HepG2 (cell line): ENCODE results near the gene NEDD4. TPM values are rescaled to one million over a fixed set of nuclear protein-coding genes. Genes with fewer than 3 reads are reported as not detected.

Experiments
- ATAC-seq: fragments of 200-7000 bp; cut with Tn5 transposase; 3 replicates; pipeline ENCODE4 v1.9.1; 2020; ENCODE audit warnings: mild to moderate bottlenecking, moderate library complexity
- BruUV-seq: library from RNA; stranded (reverse); fragments of 400-500 nt; replicated peaks from 2 replicates; lab custom pipeline; 2021; lab: Mats Ljungman, UMichigan
- CTCF ChIA-PET: fragments of 300-600 bp; formaldehyde crosslinking; extraction: SDS; loops from one replicate; lab custom pipeline; 2021; ENCODE audit warnings: low total read pairs, inconsistent platforms, low intra/inter-chr PET ratio; lab: Yijun Ruan, JAX
- POLR2A ChIA-PET: fragments of 350-600 bp; sonication (Branson Sonifier 250); formaldehyde crosslinking; loops from one replicate; lab custom pipeline; 2020; ENCODE audit warnings: antibody characterized with exemption, inconsistent platforms; lab: Yijun Ruan, JAX
- DNase-seq: peaks from one replicate; pipeline ENCODE4 v3.0.0-alpha.2; 2015; ENCODE audit warnings: low spot score
- FAIRE-seq: peaks from 3 replicates; lab custom pipeline; 2011; peaks lifted over from hg19 to GRCh38; lab: Jason Lieb, UNC
- H2AFZ ChIP-seq: one replicate; pipeline ENCODE4 v1.6.1; 2011; ENCODE audit warnings: low read length, inconsistent platforms
- H3K27ac ChIP-seq: fragments of 300-600 bp; 3 replicates; pipeline ENCODE4 v1.8.0; 2011; ENCODE audit warnings: mixed run types, mild to moderate bottlenecking, mixed read lengths, low read length, inconsistent platforms; ENCODE audit not compliant: insufficient read depth; ENCODE audit errors: extremely low read length
- H3K27me3 ChIP-seq, 2 experiments: fragments of 200-600 bp in 1 of 2; 2 replicates in 1 of 2; 3 replicates in 1 of 2; pipeline versions ENCODE4 v1.6.0 to v1.8.0; 2011; ENCODE audit warnings: low read length in 2 of 2, mild to moderate bottlenecking in 2 of 2, moderate library complexity in 2 of 2, inconsistent platforms in 1 of 2; ENCODE audit not compliant: insufficient read depth in 2 of 2, control insufficient read depth in 1 of 2
- H3K36me3 ChIP-seq, 2 experiments: fragments of 200-600 bp in 1 of 2; replicated peaks in 1 of 2; 2 replicates in 1 of 2; 3 replicates in 1 of 2; pipeline versions ENCODE4 v1.5.1 to v1.8.0; 2011; ENCODE audit warnings: low read length in 2 of 2, inconsistent platforms in 1 of 2; ENCODE audit not compliant: insufficient read depth in 2 of 2, control insufficient read depth in 1 of 2
- H3K4me1 ChIP-seq: 2 replicates; pipeline ENCODE4 v1.5.1; 2012; ENCODE audit warnings: low read length, inconsistent platforms; ENCODE audit not compliant: insufficient read depth
- H3K4me2 ChIP-seq: 2 replicates; pipeline ENCODE4 v1.6.0; 2011; ENCODE audit warnings: low read depth, low read length, inconsistent platforms
- H3K4me3 ChIP-seq, 3 experiments: fragments of 200-600 bp in 1 of 3; sonication (generic), shearing (Covaris generic) in 1 of 3; replicated peaks in 1 of 3; 2 replicates each; pipeline ENCODE4 v1.5.1; 2011 to 2016; ENCODE audit warnings: low read length in 3 of 3, inconsistent platforms in 2 of 3, low read depth in 2 of 3, mild to moderate bottlenecking in 2 of 3, control low read depth in 1 of 3, mixed read lengths in 1 of 3; ENCODE audit not compliant: insufficient read depth in 1 of 3
- H3K79me2 ChIP-seq: one replicate; pipeline ENCODE4 v1.6.1; 2011; ENCODE audit warnings: low read length, inconsistent platforms; ENCODE audit not compliant: insufficient read depth
- H3K9ac ChIP-seq: 2 replicates; pipeline ENCODE4 v1.6.0; 2011; ENCODE audit warnings: mild to moderate bottlenecking, low read depth, low read length, inconsistent platforms; ENCODE audit not compliant: insufficient read depth
- H3K9me3 ChIP-seq: 2 replicates; pipeline ENCODE4 v1.5.1; 2012; ENCODE audit warnings: mild to moderate bottlenecking, low read length
- H4K20me1 ChIP-seq: 2 replicates; pipeline ENCODE4 v1.6.0; 2011; ENCODE audit warnings: inconsistent platforms, mild to moderate bottlenecking, low read length, moderate library complexity; ENCODE audit not compliant: insufficient read depth
- ARNT2 ChIP-seq: sonication (generic); formaldehyde crosslinking; IDR thresholded peaks from 2 replicates; pipeline ENCODE4 v1.8.0; 2022; ENCODE audit warnings: mild to moderate bottlenecking, low read depth, missing genetic modification reagents, moderate library complexity
- CCDC6 ChIP-seq: sonication (generic); formaldehyde crosslinking; IDR thresholded peaks from 2 replicates; pipeline ENCODE4 v1.8.1; 2022; ENCODE audit warnings: mild to moderate bottlenecking, missing genetic modification reagents, moderate library complexity
- CREM ChIP-seq, 2 experiments: sonication (generic) in 1 of 2; formaldehyde crosslinking in 1 of 2; IDR thresholded peaks; 2 replicates each; pipeline versions ENCODE4 v1.4.0 to v1.6.1; 2016 to 2020; ENCODE audit warnings: antibody characterized with exemption in 1 of 2, mild to moderate bottlenecking in 1 of 2, missing genetic modification reagents in 1 of 2
- FOXJ3 ChIP-seq: sonication (generic); formaldehyde crosslinking; IDR thresholded peaks from 2 replicates; pipeline ENCODE4 v1.4.0; 2020; ENCODE audit warnings: missing genetic modification reagents, mild to moderate bottlenecking, borderline replicate concordance
- HMG20A ChIP-seq: IDR thresholded peaks from 2 replicates; pipeline ENCODE4 v1.6.1; 2016; ENCODE audit warnings: borderline replicate concordance
- JUN ChIP-seq: sonication (generic); formaldehyde crosslinking; IDR thresholded peaks from 2 replicates; pipeline ENCODE4 v1.4.0; 2020; ENCODE audit warnings: mild to moderate bottlenecking, missing genetic modification reagents
- NFE2L2 ChIP-seq: fragments of 150-350 bp; IDR thresholded peaks from 2 replicates; pipeline ENCODE4 v1.6.1; 2014; ENCODE audit warnings: low read length
- PAF1 ChIP-seq: IDR thresholded peaks from 2 replicates; pipeline ENCODE4 v1.6.1; 2016; ENCODE audit warnings: missing genetic modification reagents, missing compliant biosample characterization
- PCBP1 ChIP-seq: fragments of 200-400 bp; formaldehyde crosslinking; IDR thresholded peaks from 2 replicates; pipeline ENCODE4 v1.6.1; 2017; ENCODE audit warnings: mild to moderate bottlenecking, low read depth, low read length, borderline replicate concordance
- SIX1 ChIP-seq: sonication (generic); formaldehyde crosslinking; IDR thresholded peaks from 2 replicates; pipeline ENCODE4 v1.4.0; 2020; ENCODE audit warnings: missing genetic modification reagents, borderline replicate concordance
- ZNF577 ChIP-seq: sonication (generic); formaldehyde crosslinking; IDR thresholded peaks from 2 replicates; pipeline ENCODE4 v1.4.0; 2020; ENCODE audit warnings: mild to moderate bottlenecking, low read depth, missing genetic modification reagents, borderline replicate concordance
- ZNF597 ChIP-seq: sonication (generic); formaldehyde crosslinking; IDR thresholded peaks from 2 replicates; pipeline ENCODE4 v1.5.0; 2020; ENCODE audit warnings: missing genetic modification reagents
- ZNF790 ChIP-seq: sonication (generic); formaldehyde crosslinking; IDR thresholded peaks from 2 replicates; pipeline ENCODE4 v1.8.0; 2022; ENCODE audit warnings: missing genetic modification reagents, mild to moderate bottlenecking, borderline replicate concordance
- ZSCAN20 ChIP-seq: sonication (generic); formaldehyde crosslinking; IDR thresholded peaks from 2 replicates; pipeline ENCODE4 v1.4.0; 2020; ENCODE audit warnings: missing genetic modification reagents, mild to moderate bottlenecking, borderline replicate concordance
- ZSCAN5A ChIP-seq: sonication (generic); formaldehyde crosslinking; IDR thresholded peaks from 2 replicates; pipeline ENCODE4 v1.8.0; 2022; ENCODE audit warnings: mild to moderate bottlenecking, missing genetic modification reagents, borderline replicate concordance
- WGBS: methylation state at CpG from one replicate; pipeline ENCODE4 v1.1.6; 2017; ENCODE audit warnings: low lambda C conversion rate; 5-methylcytosine and 5-hydroxymethylcytosine counted together
- in situ Hi-C: cut with HindIII; loops from 2 replicates; pipeline ENCODE4 v1.10.0; 2017; ENCODE audit warnings: low pct_unique_long_range_greater_than_20kb; ENCODE audit not compliant: extremely low pct_ligation_motif_present
- intact Hi-C: fragments of 100-400 bp; cut with micrococcal nuclease; formaldehyde crosslinking; loops from one replicate; pipeline ENCODE4 v1.10.0; 2022; ENCODE audit not compliant: unreplicated experiment
- polyA plus RNA-seq, 8 experiments: library from polyadenylated mRNA; depleted of rRNA in 3 of 8; stranded (reverse) in 7 of 8; unstranded in 1 of 8; fragments of >200 nt; fragmentation: Illumina TruSeq in 4 of 8; extraction: Trizol in 4 of 8; gene quantifications; 2 replicates each; pipeline versions ENCODE4 v1.2.1 to v1.2.3, GENCODE V29; 2011 to 2016; ENCODE audit warnings: low read depth in 4 of 8, missing spikeins in 1 of 8, mixed read lengths in 1 of 8; ENCODE audit not compliant: insufficient read depth in 1 of 8
- total RNA-seq, 5 experiments: library from RNA; depleted of rRNA; stranded (reverse); fragments of >200 nt; fragmentation: Illumina TruSeq; extraction: Trizol; gene quantifications; 2 replicates each; pipeline ENCODE4 v1.2.3, GENCODE V29; 2016; ENCODE audit warnings: low read depth in 1 of 5

The NEDD4 gene
- total and polyA plus RNA-seq, 2 of the 13 experiments (the other 11 are each of a cell fraction or from before 2014, with no cell fraction given): 10.4 to 13.0 TPM

GRCh38 chr15:55915221-55915620 lies 78.2 kb downstream of the NEDD4 start:
- Histone ChIP-seq H3K9ac (no peak overlapping the region), H2AFZ (no peak overlapping the region), H3K4me3 (no peak overlapping the region), H3K27me3 (no peaks in the 10 kb centered on the region), H3K9me3 (no peaks in the 10 kb centered on the region), H4K20me1 (no peaks in the 10 kb centered on the region), H3K27ac (no peak overlapping the region), H3K79me2 (no peaks in the 10 kb centered on the region), H3K36me3 (0 out of 5 replicates have a peak, but pooled peaks cover 0 to 1% of the 10 kb centered on the region in 2 experiments), H3K4me2 (no peak overlapping the region), H3K4me1 (peaks cover 15% of the 10 kb centered on the region)
- DNase-seq (no peak), ATAC-seq (no peak), FAIRE-seq (no peak)
- in situ Hi-C loops (no loop called here), intact Hi-C loops (loop anchor here (5.0 kb wide), 1 partner anchor 137 kb away; no protein-coding TSS in a partner anchor)
- TF ChIP-seq ZSCAN20 (CRISPR knock-in tag) (no peak), FOXJ3 (no peak), HMG20A (CRISPR knock-in tag) (no peak), PAF1 (no peak), CREM (IDR thresholded peaks at IDR 0.05) (no peak), CREM (CRISPR knock-in tag; IDR thresholded peaks at IDR 0.05) (no peak), NFE2L2 (no peak), ZSCAN5A (CRISPR knock-in tag) (no peak), SIX1 (CRISPR knock-in tag) (no peak), ZNF597 (no peak), ZNF577 (CRISPR knock-in tag) (no peak), CCDC6 (no peak), ZNF790 (CRISPR knock-in tag) (no peak), PCBP1 (no peak), JUN (CRISPR knock-in tag) (no peak), ARNT2 (CRISPR knock-in tag) (no peak)
- no TSS peak for BruUV-seq
- ChIA-PET POLR2A (no interaction called here), CTCF (no interaction called here)
- 97% methylated on average over 1 of the region's 1 CpG for WGBS
